GM12872 (cell line): ENCODE data around the gene TMEM61.

Source experiments
- TF ChIP-seq, protein P1 (sequence below): IDR thresholded peaks from 3 replicates; pipeline ENCODE4 v1.5.1; 2011; ENCODE audit warnings: low read depth, mild to moderate bottlenecking, low read length, moderate library complexity; ENCODE audit not compliant: insufficient read depth

TMEM61 gene

DNA sequence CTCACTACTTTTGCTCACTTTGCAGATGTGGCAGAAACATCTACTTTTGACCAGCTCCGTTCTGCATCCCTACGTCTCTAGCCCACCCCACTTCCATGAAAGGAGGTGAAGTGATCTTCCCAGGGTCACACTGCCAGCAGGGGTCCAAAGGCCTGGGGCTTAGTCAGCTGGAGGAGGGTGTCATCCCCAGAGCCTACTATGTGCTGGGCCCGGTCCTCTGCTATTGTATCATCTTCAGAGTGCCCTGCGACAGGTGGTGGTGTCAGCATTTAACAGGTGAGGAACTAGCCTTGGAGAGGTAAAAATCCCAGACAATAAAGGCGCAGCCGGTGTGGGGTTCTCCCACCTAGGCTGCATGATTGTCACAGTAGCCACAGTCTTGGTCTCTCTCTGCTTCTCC, 12.7 kb downstream of the TMEM61 start:
- TF ChIP-seq, protein P1, sequence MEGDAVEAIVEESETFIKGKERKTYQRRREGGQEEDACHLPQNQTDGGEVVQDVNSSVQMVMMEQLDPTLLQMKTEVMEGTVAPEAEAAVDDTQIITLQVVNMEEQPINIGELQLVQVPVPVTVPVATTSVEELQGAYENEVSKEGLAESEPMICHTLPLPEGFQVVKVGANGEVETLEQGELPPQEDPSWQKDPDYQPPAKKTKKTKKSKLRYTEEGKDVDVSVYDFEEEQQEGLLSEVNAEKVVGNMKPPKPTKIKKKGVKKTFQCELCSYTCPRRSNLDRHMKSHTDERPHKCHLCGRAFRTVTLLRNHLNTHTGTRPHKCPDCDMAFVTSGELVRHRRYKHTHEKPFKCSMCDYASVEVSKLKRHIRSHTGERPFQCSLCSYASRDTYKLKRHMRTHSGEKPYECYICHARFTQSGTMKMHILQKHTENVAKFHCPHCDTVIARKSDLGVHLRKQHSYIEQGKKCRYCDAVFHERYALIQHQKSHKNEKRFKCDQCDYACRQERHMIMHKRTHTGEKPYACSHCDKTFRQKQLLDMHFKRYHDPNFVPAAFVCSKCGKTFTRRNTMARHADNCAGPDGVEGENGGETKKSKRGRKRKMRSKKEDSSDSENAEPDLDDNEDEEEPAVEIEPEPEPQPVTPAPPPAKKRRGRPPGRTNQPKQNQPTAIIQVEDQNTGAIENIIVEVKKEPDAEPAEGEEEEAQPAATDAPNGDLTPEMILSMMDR: no peak

DNA sequence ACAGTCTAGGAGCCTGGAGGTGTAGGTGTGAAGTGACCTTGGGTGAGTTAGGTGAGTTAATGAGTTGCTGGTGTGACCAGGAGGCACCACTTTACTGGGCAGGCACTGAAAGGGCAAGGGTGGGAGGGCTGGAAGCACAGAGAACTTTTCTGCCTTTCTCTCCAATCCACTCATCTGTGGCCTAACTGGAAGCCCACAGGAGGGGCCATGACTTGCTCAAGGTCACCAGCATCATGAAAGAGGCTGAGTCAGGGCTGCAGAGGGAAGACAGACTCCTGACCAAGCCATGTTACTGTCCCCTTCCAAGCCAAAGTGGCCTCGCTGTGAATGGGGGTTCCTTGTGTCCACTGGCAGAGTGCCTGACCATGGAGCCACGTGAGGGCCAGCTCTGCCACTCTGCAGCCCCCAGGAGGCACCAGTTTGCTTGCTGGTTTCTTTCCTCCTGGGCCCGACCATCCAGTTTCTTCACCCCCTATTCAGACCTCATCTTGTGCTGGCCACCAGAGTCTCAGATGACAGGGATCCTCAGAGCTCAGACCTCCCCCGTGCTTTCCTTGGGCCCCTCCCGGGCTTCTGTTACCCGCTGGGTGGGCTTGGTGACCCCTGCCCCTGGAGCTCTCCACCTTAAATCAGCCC, 14.0 kb downstream of the TMEM61 start:
- TF ChIP-seq, protein P1: no peak

DNA sequence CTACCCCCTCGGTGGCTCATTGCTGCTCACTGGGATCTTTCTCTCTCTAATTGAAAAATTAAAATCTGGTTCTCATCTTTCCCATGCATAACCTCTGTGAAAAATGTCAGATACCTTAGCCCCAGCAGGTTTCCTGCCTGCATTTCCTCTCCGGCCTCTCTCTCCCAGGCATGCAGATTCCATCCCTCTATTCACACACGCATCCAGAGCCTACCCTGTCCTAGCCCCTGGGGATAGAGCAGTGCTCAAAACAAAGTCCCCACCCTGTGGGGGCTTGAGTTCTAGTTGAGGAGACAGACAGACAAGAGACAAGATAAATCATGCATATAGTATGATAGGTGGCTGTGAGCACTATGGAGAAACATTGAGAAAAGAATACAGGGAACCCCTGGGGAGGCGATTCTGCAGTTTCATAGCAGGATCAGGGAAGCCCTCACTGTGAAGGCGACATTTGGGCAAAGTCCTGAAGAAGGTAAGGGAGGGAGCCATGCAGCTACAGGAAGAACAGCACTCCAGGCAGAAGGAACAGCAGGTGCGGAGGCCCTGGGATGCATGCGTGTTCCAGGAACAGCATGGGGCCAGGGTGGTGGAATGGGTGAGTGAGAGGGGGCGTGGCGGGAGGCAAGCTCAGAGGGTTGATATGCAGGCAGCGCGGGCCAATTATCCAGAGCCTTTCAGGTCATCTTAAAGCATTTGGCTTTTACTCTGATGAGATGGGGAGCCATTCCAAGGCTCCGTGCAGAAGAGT, 14.8 kb downstream of the TMEM61 start:
- TF ChIP-seq, protein P1: no peak

DNA sequence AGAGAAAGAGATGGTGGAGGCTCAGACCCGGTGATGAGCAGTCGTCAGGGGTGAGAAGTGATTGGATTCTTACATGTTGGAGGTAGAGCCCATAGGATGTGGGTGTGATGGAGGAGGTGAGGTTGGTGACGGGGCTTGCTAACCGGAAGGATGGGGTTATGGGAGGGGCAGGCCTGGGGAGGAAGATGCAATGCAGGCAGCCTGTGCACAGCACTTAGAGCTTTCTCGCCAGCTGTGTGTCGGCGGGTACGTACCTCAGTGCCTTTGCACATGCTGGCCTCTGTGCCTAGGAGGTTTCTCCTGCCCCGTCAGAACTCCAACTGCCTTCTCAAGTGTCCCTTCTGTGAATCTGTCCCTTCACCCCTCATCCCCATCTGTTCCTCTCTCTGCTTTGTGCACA, 15.4 kb downstream of the TMEM61 start:
- TF ChIP-seq, protein P1: no peak

DNA sequence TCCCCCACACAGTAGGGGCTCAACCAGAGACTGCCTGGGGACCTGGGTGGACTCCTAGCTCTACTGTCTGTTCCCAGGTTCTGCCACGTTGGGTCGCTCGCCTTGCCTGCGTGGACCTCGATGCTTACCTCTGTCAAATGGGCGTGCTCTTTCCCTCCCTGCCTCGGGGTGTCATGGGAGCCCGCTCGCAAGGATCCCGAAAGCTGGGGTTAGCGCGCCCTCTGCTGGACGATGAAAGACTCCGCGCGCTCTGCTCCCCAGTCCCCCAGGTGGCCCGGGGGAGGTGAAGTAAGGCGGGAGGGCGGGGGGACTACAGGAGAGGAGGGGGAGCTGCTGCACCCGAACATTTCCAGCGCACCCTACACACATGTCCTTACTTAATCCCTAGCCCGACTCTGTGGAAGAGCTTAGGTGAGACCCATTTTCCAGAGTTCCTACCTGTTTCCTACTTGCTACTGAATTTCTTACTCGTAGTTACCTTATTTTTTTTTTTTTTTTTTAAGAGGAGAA, 16.0 kb downstream of the TMEM61 start:
- TF ChIP-seq, protein P1: peak; percentile 76

DNA sequence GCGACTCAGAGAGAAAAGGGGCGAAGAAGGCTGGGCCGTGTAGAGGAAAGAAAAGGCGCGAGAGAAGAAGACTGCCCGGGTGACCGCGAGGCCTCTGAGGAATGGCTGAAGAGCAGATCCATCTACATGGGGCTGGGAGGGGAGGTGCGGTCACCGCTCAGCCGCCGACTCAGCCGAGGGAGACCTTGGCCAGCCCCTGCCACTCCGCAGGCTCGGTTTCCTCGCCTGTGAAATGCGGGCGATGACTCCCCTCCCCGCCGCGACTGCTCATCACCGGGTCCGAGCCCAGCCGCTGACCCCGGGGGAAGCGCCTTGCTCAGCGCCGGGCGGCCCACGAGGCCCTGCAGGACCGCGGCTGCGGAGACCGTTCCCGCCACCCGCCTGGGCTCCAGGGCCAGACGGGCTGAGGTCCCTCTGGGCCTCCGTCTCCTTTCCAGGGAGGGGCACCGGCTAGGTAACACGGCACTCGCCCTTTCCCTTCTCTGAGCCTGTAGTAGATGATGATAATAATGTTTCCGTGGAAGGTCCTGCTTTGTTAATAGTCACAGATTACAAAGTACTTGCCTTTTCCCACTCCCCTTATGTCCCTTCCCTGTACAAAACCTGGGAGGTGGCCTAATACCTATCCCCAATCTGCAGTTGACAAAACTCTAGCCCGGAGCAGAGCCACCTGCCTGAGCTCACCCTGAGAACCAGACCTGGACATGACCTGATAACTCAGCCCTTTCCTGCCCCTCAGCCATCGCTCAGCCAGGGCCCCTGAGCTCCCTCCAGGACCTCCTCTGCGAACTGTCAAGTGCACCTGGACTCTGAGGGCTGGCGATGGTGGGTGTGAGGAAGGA, 16.7 kb downstream of the TMEM61 start:
- TF ChIP-seq, protein P1: no peak

DNA sequence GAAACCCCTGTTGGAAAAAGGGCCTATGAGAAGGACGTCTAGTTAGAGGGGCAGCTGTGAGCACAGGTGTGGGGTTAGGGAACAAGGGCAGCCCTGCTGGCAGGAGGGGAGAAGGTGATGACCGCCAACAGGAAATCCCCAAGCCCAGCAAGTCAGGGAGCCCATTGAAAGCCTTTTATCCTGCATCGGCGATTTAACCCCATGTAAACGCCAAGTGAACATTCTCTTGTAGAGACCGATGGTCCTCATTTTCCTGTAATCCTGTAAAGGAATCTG, 17.2 kb downstream of the TMEM61 start:
- TF ChIP-seq, protein P1: no peak
